ENCODE data around the gene ANKRD13A. TPM values are rescaled to one million over a fixed set of nuclear protein-coding genes. Genes with fewer than 3 reads are reported as not detected.
"Not testable (repeated sequence)": the region's sequence is repeated elsewhere in the genome, so short reads cannot be mapped to it uniquely, and the experiment has no call there.

ANKRD13A gene
- polyA plus RNA-seq, 4 donors, result 34.2 to 45.9 (median 43.6) TPM

- DNase-seq (ENCODE audit: low read depth in 4 of 4, low spot score in 3 of 4), result no peak
These were observed 17.0 kb upstream of the ANKRD13A start for GRCh38 chr12:109982210-109982609.

- DNase-seq (ENCODE audit: low read depth in 4 of 4, low spot score in 3 of 4), result no peak
These were observed 15.6 kb upstream of the ANKRD13A start for GRCh38 chr12:109983432-109984142.

GRCh38 chr12:109986236-109986635 is 13.0 kb upstream of the ANKRD13A start:
- DNase-seq (ENCODE audit: low read depth in 4 of 4, low spot score in 3 of 4), result not testable (repeated sequence)

- no peak for DNase-seq (ENCODE audit: low read depth in 4 of 4, low spot score in 3 of 4)
These were observed 11.6 kb upstream of the ANKRD13A start for GRCh38 chr12:109987615-109988014.

GRCh38 chr12:109988274-109988673 is 11.0 kb upstream of the ANKRD13A start:
- DNase-seq (ENCODE audit: low read depth in 4 of 4, low spot score in 3 of 4), result no peak

- DNase-seq (ENCODE audit: low read depth in 4 of 4, low spot score in 3 of 4), result no peak
These were observed 10.3 kb upstream of the ANKRD13A start for GRCh38 chr12:109988903-109989302.

- no peak for DNase-seq (ENCODE audit: low read depth in 4 of 4, low spot score in 3 of 4)
These were observed 9.8 kb upstream of the ANKRD13A start for GRCh38 chr12:109989380-109989779.

- DNase-seq (ENCODE audit: low read depth in 4 of 4, low spot score in 3 of 4), result no peak
These were observed 7.6 kb upstream of the ANKRD13A start for GRCh38 chr12:109991586-109991985.

GRCh38 chr12:109993091-109993490 is 6.1 kb upstream of the ANKRD13A start:
- DNase-seq (ENCODE audit: low read depth in 4 of 4, low spot score in 3 of 4), result no peak

GRCh38 chr12:109994401-109995175 is 4.6 kb upstream of the ANKRD13A start:
- no peak for DNase-seq (ENCODE audit: low read depth in 4 of 4, low spot score in 3 of 4)

- DNase-seq (ENCODE audit: low read depth in 4 of 4, low spot score in 3 of 4), result no peak
These were observed 3.9 kb upstream of the ANKRD13A start for GRCh38 chr12:109995361-109995685.

- peak; percentile 74 to 83 (median 80) for DNase-seq (ENCODE audit: low read depth in 4 of 4, low spot score in 3 of 4)
These were observed 3.3 kb upstream of the ANKRD13A start, which contains the start of gene GIT2 for GRCh38 chr12:109995686-109996482. Gene GIT2, minus strand, starts transcription at chr12:109996368. Its CDS starts 144 bp downstream, at chr12:109996224.

GRCh38 chr12:109996483-109996853 is 2.8 kb upstream of the ANKRD13A start:
- no peak for DNase-seq (ENCODE audit: low read depth in 4 of 4, low spot score in 3 of 4)

- no peak for DNase-seq (ENCODE audit: low read depth in 4 of 4, low spot score in 3 of 4)
These were observed 1.8 kb upstream of the ANKRD13A start for GRCh38 chr12:109997393-109997792.

GRCh38 chr12:109998241-109998903 is 858 bp upstream of the ANKRD13A start:
- DNase-seq (ENCODE audit: low read depth in 4 of 4, low spot score in 3 of 4), result no peak

GRCh38 chr12:109999649-109999971 is 380 bp downstream of the ANKRD13A start:
- DNase-seq (ENCODE audit: low read depth in 4 of 4, low spot score in 3 of 4), result no peak

- DNase-seq (ENCODE audit: low read depth in 4 of 4, low spot score in 3 of 4), result no peak
These were observed 814 bp downstream of the ANKRD13A start for GRCh38 chr12:109999983-110000505.

- no peak for DNase-seq (ENCODE audit: low read depth in 4 of 4, low spot score in 3 of 4)
These were observed 2.4 kb downstream of the ANKRD13A start for GRCh38 chr12:110001596-110001995.

GRCh38 chr12:110002676-110003515 is 3.7 kb downstream of the ANKRD13A start:
- no peak for DNase-seq (ENCODE audit: low read depth in 4 of 4, low spot score in 3 of 4)

GRCh38 chr12:110004598-110004997 is 5.4 kb downstream of the ANKRD13A start:
- DNase-seq (ENCODE audit: low read depth in 4 of 4, low spot score in 3 of 4), result no peak

Measured in left renal pelvis (tissue), 4 donors.